ENCODE results near the gene PRR5L.

- no peak for TF ChIP-seq BHLHE40 (IDR thresholded peaks at IDR 0.05; ENCODE audit: borderline replicate concordance)
- no peak for TF ChIP-seq FOXM1 (IDR thresholded peaks at IDR 0.05; ENCODE audit: borderline replicate concordance)
- TF ChIP-seq SP1 (IDR thresholded peaks at IDR 0.05): no peak
- TF ChIP-seq FOXK2 (IDR thresholded peaks at IDR 0.05): no peak
- TF ChIP-seq HDGF (IDR thresholded peaks at IDR 0.05; ENCODE audit: borderline replicate concordance): no peak
Measured at GRCh38 chr11:36271794-36272407, 24.2 kb upstream of the PRR5L start.

All from HEK293T (cell line).